Heart right ventricle (tissue), 16 donors: ENCODE data around the gene C10orf62. TPM values are rescaled to one million over a fixed set of nuclear protein-coding genes. Genes with fewer than 3 reads are reported as not detected.

Source experiments
- ATAC-seq, 8 donors: fragments of 200-7000 bp; cut with Tn5 transposase; one replicate each; pipeline ENCODE4 v1.9.1; 2020; ENCODE audit warnings: mild to moderate bottlenecking in 8 of 8, moderate library complexity in 8 of 8, moderate number of reproducible peaks in 1 of 8
- DNase-seq, 2 donors: peaks; one replicate each; pipeline ENCODE4 v3.0.0-alpha.2; 2020
- H3K27ac ChIP-seq, 10 donors: fragments of 200-600 bp; sonication (generic) in 2 of 10; one replicate each; pipeline versions ENCODE4 v1.5.0 to v1.8.0; 2020 to 2022; ENCODE audit warnings: mild to moderate bottlenecking in 3 of 10
- H3K27me3 ChIP-seq, 7 donors: fragments of 200-600 bp; one replicate each; pipeline ENCODE4 v1.8.0; 2021 to 2022; ENCODE audit warnings: mild to moderate bottlenecking in 2 of 7
- H3K36me3 ChIP-seq, 9 donors: fragments of 200-600 bp; sonication (generic) in 1 of 9; one replicate each; pipeline versions ENCODE4 v1.5.0 to v1.8.0; 2020 to 2022; ENCODE audit warnings: mild to moderate bottlenecking in 2 of 9
- H3K4me1 ChIP-seq, 9 donors: fragments of 200-600 bp; sonication (generic) in 1 of 9; one replicate each; pipeline versions ENCODE4 v1.5.0 to v1.8.0; 2020 to 2022; ENCODE audit warnings: mild to moderate bottlenecking in 4 of 9
- H3K4me3 ChIP-seq, 10 donors: fragments of 200-600 bp; sonication (generic) in 2 of 10; one replicate each; pipeline versions ENCODE4 v1.5.0 to v1.8.0; 2020 to 2022; ENCODE audit warnings: mild to moderate bottlenecking in 7 of 10, moderate library complexity in 2 of 10
- H3K9me3 ChIP-seq, 11 donors: fragments of 200-600 bp in 10 of 11; sonication (generic) in 2 of 11; one replicate each; pipeline versions ENCODE4 v1.5.0 to v1.8.0; 2013 to 2022; ENCODE audit warnings: mild to moderate bottlenecking in 2 of 11, control low read depth in 1 of 11, moderate library complexity in 1 of 11
- WGBS, 2 donors: extraction: QIAGEN DNeasy Blood & Tissue Kit; methylation state at CpG; one replicate each; pipeline ENCODE4 v1.1.7; 2013; ENCODE audit warnings: inconsistent platforms in 1 of 2; 5-methylcytosine and 5-hydroxymethylcytosine counted together
- intact Hi-C, 10 donors: fragments of 100-400 bp; cut with DNase I; formaldehyde crosslinking; loops; one replicate each; pipeline versions ENCODE4 v1.11.1 to v1.14.2; 2022
- polyA plus RNA-seq, 2 donors: library from polyadenylated mRNA; stranded (reverse); fragments of 200-250 nt; gene quantifications; one replicate each; pipeline ENCODE4 v1.2.3, GENCODE V29; 2013
- total RNA-seq, 10 donors: library from RNA; stranded (reverse); fragmentation: NEBNext Ultra II Directional in 3 of 10; extraction: Animal tissue kit (Norgen Biotek cat#: 25700) in 3 of 10; gene quantifications; one replicate each; pipeline versions ENCODE4 v1.2.1 to v1.2.4, GENCODE V29; 2021 to 2023
- TF ChIP-seq, protein P1 (sequence below), 9 donors: fragments of 200-600 bp; sonication (generic) in 2 of 9; IDR thresholded peaks; one replicate each; pipeline versions ENCODE4 v1.5.0 to v1.8.0; 2021 to 2022; ENCODE audit warnings: antibody characterized with exemption in 9 of 9, mild to moderate bottlenecking in 5 of 9, moderate library complexity in 1 of 9
- donor health status: Arrhythmogenic right ventricular cardiomyopathy.
- donor health status: ischemic (EF 13 %, LVEDD 7.1; RV severe dilation, severe dysfunction).
- donor health status: healthy with polysubstance abuse.
- donor health status: DM: no; HTN: yes; CAD: no.
- donor health status: DM: no; HTN: no; CAD: no.
- donor health status: ischemic (EF 25% LVEDD 6.9; RV normal size, moderate dysfunction).
- donor health status: ischemic (EF 25% LVEDD 5.7; RV mildly dilated, moderate dysfunction).
- donor health status: healthy.
- donor health status: DM: yes; HTN: yes; CAD: no.
- donor health status: Ischemic cardiomyopathy.
- donor health status: ischemic (EF 35%, LVEDD 5.7; RV mildly dilated, moderate dysfunction).
- donor health status: nonischemic (EF 11% LVEDD 7.7; RV severe dilation, severe dysfunction).
- donor health status: DM: yes; HTN: yes; CAD: no.
- donor health status: PGD.
- donor health status: ischemic (EF 29% LVEDD 5.4; RV normal size, mild dysfunction).
- donor health status: nonischemic (EF 23%, LVEDD 6.1; RV moderate dilation, normal function).

C10orf62 gene
- total and polyA plus RNA-seq, 12 donors = 0.20 to 2.4 (median 1.1) TPM; not detected in 2

DNA sequence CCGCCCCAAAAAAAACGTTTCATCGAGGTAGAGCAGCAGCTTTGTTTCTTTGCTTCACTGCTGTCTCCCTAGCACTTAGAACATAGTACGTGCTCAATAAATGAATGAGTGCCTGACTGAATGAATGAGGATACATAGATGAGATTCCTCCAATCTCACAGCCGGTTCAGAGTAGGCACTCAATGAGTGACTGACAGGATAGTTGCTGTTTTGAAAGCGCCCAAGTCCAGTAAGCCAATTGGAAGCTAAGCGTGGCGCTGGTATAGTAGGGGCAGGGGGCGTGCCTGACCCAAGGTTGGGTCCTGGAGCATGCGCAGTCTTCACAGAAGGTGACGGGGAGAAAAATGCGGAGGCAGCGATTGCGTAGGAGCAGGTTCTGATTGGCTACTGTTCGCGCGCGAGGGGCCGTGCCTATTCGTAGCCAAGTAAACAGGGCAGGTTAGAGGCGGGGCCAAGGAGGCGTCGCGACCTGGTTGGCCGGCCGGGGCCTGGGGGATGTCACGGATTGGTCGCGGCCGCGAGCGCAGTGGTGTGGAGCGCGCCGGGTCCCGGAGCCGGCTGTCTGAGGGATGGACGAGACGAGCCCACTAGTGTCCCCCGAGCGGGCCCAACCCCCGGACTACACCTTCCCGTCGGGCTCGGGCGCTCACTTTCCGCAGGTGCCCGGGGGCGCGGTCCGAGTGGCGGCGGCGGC lies 50.8 kb downstream of the C10orf62 start, which contains the start of gene PI4K2A:
TSS of gene PI4K2A (plus strand) at position 498 of the 694 bp plus-strand sequence. CDS start at position 570, 72 bp downstream.
- H3K4me3 ChIP-seq = peak within 1 kb of the TSS; percentile 66 to 92 (median 84)
- H3K36me3 ChIP-seq = peaks cover 0 to 24% (median 0%) of the 10 kb centered on the region in 9 donors
- peak within 1 kb of the TSS; percentile 17 to 92 (median 78) for H3K27ac ChIP-seq
- TF ChIP-seq, protein P1, sequence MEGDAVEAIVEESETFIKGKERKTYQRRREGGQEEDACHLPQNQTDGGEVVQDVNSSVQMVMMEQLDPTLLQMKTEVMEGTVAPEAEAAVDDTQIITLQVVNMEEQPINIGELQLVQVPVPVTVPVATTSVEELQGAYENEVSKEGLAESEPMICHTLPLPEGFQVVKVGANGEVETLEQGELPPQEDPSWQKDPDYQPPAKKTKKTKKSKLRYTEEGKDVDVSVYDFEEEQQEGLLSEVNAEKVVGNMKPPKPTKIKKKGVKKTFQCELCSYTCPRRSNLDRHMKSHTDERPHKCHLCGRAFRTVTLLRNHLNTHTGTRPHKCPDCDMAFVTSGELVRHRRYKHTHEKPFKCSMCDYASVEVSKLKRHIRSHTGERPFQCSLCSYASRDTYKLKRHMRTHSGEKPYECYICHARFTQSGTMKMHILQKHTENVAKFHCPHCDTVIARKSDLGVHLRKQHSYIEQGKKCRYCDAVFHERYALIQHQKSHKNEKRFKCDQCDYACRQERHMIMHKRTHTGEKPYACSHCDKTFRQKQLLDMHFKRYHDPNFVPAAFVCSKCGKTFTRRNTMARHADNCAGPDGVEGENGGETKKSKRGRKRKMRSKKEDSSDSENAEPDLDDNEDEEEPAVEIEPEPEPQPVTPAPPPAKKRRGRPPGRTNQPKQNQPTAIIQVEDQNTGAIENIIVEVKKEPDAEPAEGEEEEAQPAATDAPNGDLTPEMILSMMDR (IDR thresholded peaks at IDR 0.05) = no peak
- no peaks in the 10 kb centered on the region for H3K9me3 ChIP-seq
- H3K27me3 ChIP-seq = no peaks in the 10 kb centered on the region
- ATAC-seq (peak; percentile 99 to 100 (median 99)), DNase-seq (peak; percentile 97 to 99)
- 2% methylated on average over 54 of the region's 54 CpGs for WGBS, 2 donors
- H3K4me1 ChIP-seq = peaks cover 0 to 30% (median 17%) of the 10 kb centered on the region in 9 donors
- intact Hi-C loops = no loop called here

Other genes with a start within 250 kb of the C10orf62 start
- gene RRP12, start 188.4 kb upstream of the C10orf62 start, total RNA-seq = 10 to 100 TPM; 11.1 to 30.5 (median 20.8) TPM
- gene RRP12, start 188.4 kb upstream of the C10orf62 start, polyA plus RNA-seq = 10 to 100 TPM; 29.3 to 46.6 TPM
- 100 to 1,000 TPM; 187 to 389 (median 246) TPM for gene PGAM1, start 163.5 kb upstream of the C10orf62 start, total RNA-seq
- gene PGAM1, start 163.5 kb upstream of the C10orf62 start, polyA plus RNA-seq = 100 to 1,000 TPM in 1 of 2 donors, 10 to 100 TPM in 1; 21.5 to 323 TPM
- 10 to 100 TPM; 11.7 to 20.3 (median 15.1) TPM for gene EXOSC1, start 143.7 kb upstream of the C10orf62 start, total RNA-seq
- 10 to 100 TPM; 31.0 to 31.3 TPM for gene EXOSC1, start 143.7 kb upstream of the C10orf62 start, polyA plus RNA-seq
- gene ZDHHC16, start 143.5 kb upstream of the C10orf62 start, total RNA-seq = 10 to 100 TPM; 13.4 to 27.3 (median 18.4) TPM
- gene ZDHHC16, start 143.5 kb upstream of the C10orf62 start, polyA plus RNA-seq = 10 to 100 TPM; 21.1 to 49.6 TPM
- gene MMS19, start 91.3 kb upstream of the C10orf62 start, total RNA-seq = 10 to 100 TPM; 34.7 to 49.1 (median 43.8) TPM
- gene MMS19, start 91.3 kb upstream of the C10orf62 start, polyA plus RNA-seq = 10 to 100 TPM; 44.0 to 64.9 TPM
- gene UBTD1, start 90.8 kb upstream of the C10orf62 start, total RNA-seq = 10 to 100 TPM; 13.6 to 34.0 (median 20.5) TPM
- gene UBTD1, start 90.8 kb upstream of the C10orf62 start, polyA plus RNA-seq = 10 to 100 TPM; 36.5 to 56.0 TPM
- gene ANKRD2, start 16.9 kb upstream of the C10orf62 start, total RNA-seq = 100 to 1,000 TPM in 6 of 10 donors, 10 to 100 TPM in 4; 46.3 to 395 (median 133) TPM
- 100 to 1,000 TPM; 248 to 370 TPM for gene ANKRD2, start 16.9 kb upstream of the C10orf62 start, polyA plus RNA-seq
- gene HOGA1, start 5.3 kb upstream of the C10orf62 start, total RNA-seq = 10 to 100 TPM in 9 of 10 donors, 1 to 10 TPM in 1; 8.9 to 42.5 (median 17.4) TPM
- gene HOGA1, start 5.3 kb upstream of the C10orf62 start, polyA plus RNA-seq = 10 to 100 TPM; 30.4 to 58.3 TPM
- gene MORN4, start 43.8 kb downstream of the C10orf62 start, total RNA-seq = 10 to 100 TPM in 8 of 10 donors, 1 to 10 TPM in 2; 4.4 to 17.1 (median 12.8) TPM
- gene MORN4, start 43.8 kb downstream of the C10orf62 start, polyA plus RNA-seq = 10 to 100 TPM; 16.0 to 17.6 TPM
- gene PI4K2A, start 51.0 kb downstream of the C10orf62 start, total RNA-seq = 10 to 100 TPM in 9 of 10 donors, 1 to 10 TPM in 1; 9.4 to 18.5 (median 14.2) TPM
- 10 to 100 TPM in 1 of 2 donors, 1 to 10 TPM in 1; 5.3 to 20.7 TPM for gene PI4K2A, start 51.0 kb downstream of the C10orf62 start, polyA plus RNA-seq
- gene AVPI1, start 97.5 kb downstream of the C10orf62 start, total RNA-seq = 10 to 100 TPM in 3 of 10 donors, 1 to 10 TPM in 7; 6.5 to 12.9 (median 9.1) TPM
- gene AVPI1, start 97.5 kb downstream of the C10orf62 start, polyA plus RNA-seq = 10 to 100 TPM in 1 of 2 donors, 1 to 10 TPM in 1; 5.3 to 41.0 TPM
- 10 to 100 TPM in 1 of 10 donors, 1 to 10 TPM in 9; 2.8 to 10.2 (median 5.8) TPM for gene MARVELD1, start 124.0 kb downstream of the C10orf62 start, total RNA-seq
- gene MARVELD1, start 124.0 kb downstream of the C10orf62 start, polyA plus RNA-seq = 10 to 100 TPM in 1 of 2 donors, 1 to 10 TPM in 1; 5.0 to 11.9 TPM
- gene ZFYVE27, start 147.4 kb downstream of the C10orf62 start, total RNA-seq = 10 to 100 TPM in 8 of 10 donors, 1 to 10 TPM in 2; 7.5 to 16.0 (median 11.8) TPM
- gene ZFYVE27, start 147.4 kb downstream of the C10orf62 start, polyA plus RNA-seq = 10 to 100 TPM; 10.2 to 17.6 TPM
- gene SFRP5, start 182.3 kb downstream of the C10orf62 start, total RNA-seq = 1 to 10 TPM in 4 of 10 donors, under 1 TPM in 4, not detected in 2; 0.19 to 4.3 (median 1.0) TPM
- 1 to 10 TPM in 1 of 2 donors, under 1 TPM in 1; 0.42 to 1.9 TPM for gene SFRP5, start 182.3 kb downstream of the C10orf62 start, polyA plus RNA-seq